GM21381 (cell line): ENCODE results near the gene PHLPP1.
"Not testable (repeated sequence)": the region's sequence is repeated elsewhere in the genome, so short reads cannot be mapped to it uniquely, and the experiment has no call there.

Source experiments
- ATAC-seq: cut with Tn5 transposase; IDR thresholded peaks from one replicate; pipeline ENCODE4 v1.9.1; 2021; ENCODE audit warnings: mild to moderate bottlenecking, moderate library complexity; ENCODE audit not compliant: unreplicated experiment

The PHLPP1 gene

DNA sequence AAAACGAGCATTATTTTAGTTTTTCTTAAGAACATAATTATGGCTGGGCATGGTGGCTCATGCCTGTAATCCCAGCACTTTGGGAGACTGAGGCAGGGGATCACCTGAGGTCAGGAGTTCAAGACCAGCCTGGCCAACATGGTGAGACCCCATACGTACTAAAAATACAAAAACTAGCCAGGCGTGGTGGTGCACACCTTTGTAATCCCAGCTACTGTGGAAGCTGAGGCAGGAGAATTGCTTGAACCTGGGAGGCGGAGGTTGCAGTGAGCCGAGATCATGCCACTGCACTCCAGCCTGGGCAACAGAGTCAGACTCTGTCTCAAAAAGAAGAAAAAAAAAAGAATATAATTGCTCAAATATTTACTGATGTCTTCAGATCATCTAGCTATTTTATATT is 25.3 kb downstream of the PHLPP1 start:
- ATAC-seq = not testable (repeated sequence)

DNA sequence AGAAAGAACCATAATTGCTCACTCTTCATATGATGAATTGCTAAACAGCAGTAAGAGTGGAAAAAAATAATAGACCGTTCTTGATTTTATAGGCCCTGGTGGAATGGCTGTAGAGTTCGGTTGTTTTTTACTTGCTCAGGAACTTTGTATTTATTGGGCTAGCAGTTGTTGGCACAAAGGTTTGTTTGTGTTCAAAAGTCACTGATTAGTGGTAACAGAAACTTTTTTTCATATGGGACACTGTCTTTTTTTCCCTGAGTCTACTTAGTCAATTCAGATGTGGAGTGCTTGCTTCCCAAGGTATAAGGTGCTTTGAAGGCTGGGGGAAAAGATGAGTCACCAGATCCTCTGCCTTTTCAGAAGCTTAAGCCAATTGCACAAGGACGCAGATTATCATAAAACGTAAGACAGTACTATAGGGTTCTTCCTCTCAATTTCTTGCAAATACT is 25.8 kb downstream of the PHLPP1 start:
- ATAC-seq = no peak

DNA sequence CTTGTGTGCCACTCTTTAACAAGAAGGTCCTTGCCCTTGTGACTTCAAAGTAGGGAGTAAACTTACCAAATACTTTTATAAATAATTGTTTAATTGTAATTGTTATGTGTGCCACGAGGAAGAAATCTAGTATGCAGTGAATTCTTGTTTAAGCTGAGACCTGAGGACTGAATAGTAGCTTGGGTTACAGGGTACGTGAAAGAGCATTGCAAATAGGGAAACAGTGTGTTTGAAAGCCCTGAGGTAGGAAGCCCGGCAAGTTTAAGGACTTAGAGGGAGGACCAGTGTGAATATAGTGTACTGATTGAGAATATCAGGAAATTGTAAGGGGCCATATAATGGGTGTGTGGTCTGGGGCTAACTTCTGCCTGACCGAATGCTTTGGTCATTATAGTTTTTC is 26.2 kb downstream of the PHLPP1 start:
- ATAC-seq = no peak

DNA sequence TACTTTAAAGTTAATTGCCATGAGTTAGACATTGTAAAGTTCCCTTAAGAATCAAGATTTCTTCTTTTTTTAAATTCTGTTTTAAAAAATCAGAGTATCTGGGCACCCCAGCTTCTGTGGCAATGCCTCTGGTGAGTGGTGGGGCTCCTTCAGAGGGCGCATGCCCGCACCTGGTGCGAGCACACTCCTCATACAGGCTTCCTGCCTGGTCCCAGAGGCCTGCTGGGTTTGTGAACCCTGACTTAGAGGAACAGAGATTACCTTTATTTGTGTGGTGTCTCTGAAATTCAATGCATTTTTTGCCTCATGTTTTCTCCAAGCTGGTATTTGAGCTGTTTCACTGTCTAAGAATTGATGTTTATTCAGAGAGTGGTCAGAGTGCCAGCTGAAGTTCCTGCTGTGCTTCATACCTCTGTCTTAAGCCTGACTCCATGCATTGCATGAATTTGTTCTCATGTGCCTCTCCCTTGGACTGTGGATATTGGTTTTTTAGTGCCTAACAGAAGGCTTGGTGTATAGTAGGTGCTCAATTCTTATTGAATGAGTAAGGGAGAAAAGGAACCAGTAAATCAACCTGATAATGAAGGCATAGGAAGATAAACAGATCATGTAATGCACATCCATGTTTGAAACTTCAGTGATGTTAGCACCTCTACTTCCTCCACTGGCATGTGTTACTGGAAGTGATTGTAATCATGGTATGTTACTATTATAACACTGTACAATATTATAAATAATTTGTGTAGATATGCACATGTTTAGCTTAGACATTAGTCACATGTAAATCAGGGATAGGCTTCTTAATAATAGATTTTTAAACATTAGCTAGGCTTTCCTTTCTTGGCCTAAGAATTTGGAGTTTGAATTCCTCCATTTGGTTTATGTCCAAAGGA is 29.0 kb downstream of the PHLPP1 start:
- ATAC-seq = no peak

DNA sequence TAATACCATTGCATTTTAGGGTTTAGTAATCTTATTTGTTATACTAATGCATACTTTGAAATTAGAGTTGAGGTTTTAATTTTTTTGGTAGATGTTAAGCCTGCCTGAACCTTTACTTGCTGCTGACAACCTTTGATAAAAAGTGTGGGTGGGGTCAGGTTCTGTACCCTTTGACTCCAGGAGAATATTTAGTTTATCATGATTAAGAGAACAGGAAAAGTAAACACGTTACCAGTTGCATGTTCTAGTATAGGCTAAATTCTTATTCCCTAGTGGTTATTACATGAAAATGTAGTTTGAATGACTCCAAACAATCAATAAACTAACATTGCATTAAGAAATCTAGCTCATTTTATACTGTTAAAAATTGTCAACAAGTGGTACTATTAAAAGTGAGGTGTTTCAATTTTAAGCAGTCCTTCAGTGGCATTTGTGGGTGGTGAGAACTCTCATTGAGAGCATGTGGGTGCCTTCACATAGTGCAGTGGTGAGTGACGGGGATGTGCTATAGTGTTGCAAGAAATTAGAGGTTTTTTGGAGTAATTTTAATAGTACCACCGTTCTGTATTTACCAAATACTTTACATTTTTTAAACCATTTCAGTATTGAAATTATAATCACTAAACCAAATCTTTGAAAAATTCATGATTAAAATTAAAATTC is 29.9 kb downstream of the PHLPP1 start:
- ATAC-seq = no peak

DNA sequence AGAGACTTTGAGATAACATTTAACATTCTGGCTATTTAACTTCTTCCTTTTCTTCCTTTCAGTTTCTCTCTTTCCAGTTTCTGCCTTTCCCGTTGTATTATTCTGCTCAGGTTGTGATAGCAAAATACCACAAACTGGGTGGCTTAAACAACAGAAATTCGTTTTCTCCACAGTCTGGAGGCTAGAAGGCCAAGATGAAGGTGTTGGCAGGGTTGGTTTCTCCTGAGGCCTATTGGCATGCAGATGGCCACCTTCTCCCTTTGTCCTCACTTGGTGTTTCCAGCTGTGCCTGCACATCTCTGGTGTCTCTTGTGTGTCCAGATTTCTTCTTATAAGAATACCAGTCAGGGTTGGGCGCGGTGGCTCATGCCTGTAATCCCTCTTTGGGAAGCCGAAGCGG is 34.0 kb downstream of the PHLPP1 start:
- no peak for ATAC-seq

DNA sequence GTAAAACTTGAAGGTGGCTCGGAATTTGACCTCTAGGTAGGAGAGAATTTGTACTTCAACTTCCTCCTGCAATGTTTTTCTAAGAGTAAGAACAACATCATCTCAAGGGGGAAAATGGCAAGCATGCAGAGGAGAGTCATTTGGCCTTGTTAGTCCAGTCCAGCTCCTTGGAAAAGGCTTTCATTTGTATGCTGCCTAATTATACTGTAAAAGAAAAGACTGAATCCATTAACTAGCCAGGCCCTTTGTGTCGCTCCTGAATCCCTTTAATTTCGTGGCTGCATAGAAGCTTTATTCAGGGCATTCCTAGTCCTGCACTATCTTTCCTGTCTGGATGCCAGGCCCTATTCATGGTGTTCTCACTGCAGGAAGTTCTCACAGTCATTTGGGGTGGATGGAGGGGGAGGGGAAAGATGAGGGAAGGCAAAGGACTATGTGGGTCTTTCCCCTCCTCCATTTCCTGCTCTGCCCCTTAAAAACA is 36.0 kb downstream of the PHLPP1 start:
- ATAC-seq = no peak

DNA sequence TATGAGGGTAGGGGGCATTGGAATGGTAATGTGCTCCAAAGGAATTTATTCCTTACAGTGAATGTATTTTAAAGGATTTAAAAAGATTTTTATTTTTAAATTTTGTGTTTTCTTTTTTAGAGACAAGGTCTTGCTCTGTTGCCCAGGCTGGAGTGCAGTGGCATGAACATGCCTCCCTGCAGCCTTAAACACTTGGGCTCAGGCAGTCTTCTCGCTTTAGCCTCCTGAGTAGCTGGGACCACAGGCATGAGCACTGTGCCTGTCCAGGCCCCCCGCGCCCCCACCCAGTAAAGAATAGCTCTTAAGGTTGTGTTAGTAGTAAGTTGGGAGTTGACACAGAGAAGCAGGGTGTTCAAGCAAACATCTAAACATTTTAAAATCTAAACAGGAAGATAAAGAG is 36.6 kb downstream of the PHLPP1 start:
- no peak for ATAC-seq

DNA sequence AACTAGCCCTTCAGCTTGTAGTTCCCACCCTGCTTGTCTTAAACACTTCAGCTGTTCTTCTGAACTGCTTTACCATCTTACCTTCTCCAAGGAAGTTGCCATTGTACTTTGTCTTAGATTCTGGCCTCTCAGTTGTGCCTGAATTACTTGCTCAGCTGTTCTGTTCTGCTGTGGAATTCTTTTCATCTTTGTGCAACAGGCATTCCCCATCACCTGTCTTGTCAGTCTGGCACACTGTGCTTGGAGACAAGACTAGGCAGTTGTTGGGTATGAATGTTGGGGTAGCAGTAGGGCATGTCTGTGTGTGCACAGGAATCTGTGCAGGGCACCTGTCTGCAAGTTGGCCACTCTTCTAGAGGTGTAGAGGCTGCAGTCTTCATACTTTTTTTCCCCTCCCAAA is 38.7 kb downstream of the PHLPP1 start:
- ATAC-seq = no peak

DNA sequence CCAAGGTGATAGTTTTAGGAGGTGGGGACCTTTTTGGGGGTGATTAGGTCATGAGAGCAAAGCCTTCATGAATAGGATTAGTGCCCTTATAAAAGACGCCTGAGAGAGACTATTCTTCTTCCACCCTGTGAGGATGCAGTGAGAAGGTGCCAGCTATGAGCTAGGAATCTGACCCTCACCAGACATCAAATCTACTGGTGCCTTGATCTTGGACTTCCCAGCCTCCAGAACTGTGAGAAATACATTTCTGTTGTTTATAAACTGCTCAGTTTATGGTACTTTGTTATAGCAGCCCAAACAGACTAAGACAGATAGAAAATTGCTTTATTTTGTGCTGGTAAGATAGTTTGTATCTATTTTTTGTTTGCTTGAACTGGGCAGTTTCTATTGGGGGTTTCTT is 40.1 kb downstream of the PHLPP1 start:
- ATAC-seq = no peak

DNA sequence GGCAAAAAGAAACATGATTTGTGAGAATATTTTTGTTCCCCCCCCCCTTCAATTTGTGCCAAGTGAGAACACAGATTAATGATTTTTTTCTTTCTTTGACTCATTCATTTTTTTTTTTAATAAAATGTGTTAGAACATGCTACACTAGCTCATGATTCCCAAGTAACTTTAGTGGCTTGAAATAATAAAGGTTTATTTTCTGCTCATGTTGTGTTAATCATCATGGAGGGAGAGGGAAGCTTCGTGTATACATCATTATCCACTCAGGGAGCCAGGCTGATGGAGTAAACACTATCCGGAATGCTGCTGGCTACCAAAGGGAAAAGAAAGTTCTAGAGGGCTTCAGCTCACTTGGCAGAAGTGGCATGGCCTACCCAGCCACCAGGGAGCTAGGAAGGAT is 40.6 kb downstream of the PHLPP1 start:
- no peak for ATAC-seq

DNA sequence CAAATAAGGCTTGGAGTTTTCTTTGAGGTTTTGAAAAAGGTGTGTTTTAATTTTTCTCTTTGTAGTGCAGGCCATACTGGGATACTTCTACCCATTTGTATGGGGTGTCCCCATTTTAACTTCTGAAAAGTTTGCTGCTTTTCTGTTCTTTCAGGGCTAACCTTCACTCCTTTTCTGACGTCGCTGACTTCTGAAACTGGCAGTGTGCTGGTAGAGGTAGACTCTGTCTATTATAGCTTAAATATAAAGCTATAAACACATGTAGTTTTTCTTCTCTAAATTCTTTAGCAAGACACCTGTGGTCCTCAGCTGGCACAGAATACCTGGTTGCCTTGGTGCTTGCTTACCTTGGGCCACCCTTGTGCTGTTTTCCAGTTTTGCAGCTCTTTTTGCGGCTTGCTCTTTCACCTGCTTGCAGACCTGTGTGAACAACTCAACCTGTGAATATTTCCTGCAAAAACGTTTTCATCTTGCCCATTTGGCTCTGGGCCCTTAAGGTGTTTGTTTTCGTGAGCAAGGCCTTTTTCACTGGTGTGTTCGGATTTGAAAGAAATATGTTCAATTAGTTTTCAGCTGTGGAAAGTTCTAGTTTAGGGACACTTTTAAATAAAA is 42.2 kb downstream of the PHLPP1 start:
- no peak for ATAC-seq

DNA sequence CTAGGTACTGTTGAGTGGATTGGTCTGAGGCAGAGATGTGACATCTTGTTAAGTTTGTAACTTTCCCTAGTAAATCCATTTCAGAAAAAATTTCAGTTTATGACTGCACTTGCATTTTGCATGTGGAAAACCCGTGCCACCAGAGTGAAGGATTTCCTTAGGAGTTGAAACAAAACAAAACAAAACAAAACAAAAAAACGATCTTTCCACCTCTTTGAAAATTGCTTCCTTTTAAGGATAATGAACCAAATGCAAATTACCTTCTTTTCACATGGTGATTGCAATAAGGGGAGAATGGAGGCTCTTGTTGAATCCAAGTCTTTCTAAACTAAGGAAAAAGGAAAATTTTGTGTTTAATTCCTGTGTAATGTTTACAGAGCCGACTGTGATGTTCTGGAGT is 43.2 kb downstream of the PHLPP1 start:
- ATAC-seq = no peak

DNA sequence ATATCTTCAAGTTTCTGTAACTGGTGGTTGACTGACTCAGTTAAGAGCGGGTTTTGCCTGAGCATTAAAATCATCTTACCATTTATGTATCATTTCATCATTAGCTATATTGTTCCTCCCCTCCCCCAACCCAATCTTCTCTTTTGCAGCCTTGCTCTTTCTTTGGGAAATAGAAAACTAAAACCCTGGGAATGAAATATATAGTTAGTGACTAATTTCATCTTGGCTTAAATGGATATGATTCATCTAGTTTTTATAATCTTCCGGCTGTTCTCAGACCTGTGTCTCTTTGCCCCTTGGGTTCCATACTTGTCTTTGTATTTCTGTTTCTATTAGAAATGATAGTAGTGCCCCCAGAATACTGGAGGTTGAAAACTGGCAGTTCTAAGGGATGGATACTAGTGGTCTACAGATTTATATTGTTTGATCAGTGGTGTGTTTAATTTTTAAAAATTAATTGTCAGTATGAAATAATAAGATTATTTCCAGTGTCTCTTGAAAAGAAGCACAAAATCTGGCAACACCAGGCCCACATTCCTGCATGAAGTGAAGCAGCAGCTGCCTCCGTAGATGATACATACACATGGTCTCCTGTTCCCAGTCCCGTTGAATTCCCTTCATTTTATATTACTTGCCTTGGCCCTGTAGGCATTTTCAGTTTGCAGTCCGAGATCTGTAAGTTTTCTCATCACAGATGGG is 44.5 kb downstream of the PHLPP1 start:
- ATAC-seq = no peak

DNA sequence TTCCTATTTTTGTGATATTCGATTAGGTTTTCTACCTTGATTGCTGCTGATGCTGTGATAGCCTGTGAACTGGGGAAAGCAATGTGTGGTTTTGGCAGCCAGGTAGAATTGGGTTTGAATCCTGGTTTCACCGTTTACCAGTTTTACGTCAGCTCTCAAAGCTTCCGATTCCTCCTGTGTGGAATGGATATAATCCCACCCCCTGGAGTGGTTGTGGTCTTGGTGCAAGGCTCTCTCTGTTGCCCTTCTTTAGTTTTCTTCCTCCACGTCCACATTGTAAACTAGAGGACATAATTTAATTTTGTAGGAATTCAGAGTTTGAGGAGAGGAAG is 45.0 kb downstream of the PHLPP1 start:
- no peak for ATAC-seq

DNA sequence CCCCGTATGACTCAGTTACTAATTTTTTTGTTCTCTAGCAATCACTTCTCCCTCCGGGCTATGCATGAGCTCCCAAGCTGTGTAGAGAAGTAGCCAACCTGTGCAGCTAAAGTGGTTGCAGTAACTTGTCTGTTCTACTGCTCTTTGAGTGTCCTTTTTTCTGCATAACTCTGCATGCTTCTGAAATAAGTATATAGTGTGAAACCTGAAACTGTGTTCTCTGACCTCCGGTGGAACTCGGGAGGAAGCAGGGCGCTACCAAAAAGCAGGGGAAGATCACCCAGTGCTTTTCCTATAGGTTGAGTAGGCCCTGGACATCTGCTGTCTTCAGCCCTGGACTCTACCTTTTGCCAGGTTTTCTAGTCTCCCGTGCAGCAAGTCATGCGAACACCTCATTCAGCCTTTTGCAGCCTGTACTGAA is 47.8 kb downstream of the PHLPP1 start:
- no peak for ATAC-seq

DNA sequence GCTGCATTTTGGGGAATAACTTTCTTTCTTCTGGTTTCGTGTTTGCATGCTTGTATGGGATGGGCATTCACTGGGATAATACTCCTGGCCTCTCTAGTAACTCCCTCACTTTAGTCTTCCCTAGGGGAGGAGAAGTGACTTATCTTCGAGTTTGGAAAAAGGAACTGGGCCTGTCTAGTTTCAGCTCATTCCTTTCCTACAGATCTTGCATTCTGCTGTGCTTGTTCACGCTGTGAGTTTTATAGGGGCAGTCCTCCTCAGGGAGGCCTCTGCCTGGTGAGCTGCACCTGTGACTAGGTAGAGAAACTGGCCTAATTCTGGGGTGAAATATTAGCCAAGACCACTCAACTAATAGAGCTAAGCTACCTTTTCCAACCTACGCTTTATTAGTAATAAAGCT is 50.9 kb downstream of the PHLPP1 start:
- ATAC-seq = no peak

DNA sequence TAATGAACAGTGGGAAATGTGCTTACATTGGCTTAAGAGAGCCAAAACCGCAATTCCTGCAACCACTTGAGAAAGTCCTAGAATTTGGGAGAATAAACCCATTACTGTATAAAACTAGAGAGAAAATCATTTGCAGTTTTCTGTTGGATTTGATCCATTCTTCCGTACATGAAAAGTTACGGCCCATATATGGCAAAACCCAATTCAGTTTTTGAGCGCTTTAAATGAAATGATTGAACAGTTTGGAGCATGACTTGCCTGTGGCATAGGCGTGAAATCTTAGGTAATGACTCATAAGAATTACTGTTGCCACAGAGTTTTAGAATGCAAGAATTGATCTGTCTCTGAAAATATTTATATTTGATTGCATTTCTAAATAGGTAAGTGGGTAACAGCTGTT is 52.0 kb downstream of the PHLPP1 start:
- no peak for ATAC-seq

DNA sequence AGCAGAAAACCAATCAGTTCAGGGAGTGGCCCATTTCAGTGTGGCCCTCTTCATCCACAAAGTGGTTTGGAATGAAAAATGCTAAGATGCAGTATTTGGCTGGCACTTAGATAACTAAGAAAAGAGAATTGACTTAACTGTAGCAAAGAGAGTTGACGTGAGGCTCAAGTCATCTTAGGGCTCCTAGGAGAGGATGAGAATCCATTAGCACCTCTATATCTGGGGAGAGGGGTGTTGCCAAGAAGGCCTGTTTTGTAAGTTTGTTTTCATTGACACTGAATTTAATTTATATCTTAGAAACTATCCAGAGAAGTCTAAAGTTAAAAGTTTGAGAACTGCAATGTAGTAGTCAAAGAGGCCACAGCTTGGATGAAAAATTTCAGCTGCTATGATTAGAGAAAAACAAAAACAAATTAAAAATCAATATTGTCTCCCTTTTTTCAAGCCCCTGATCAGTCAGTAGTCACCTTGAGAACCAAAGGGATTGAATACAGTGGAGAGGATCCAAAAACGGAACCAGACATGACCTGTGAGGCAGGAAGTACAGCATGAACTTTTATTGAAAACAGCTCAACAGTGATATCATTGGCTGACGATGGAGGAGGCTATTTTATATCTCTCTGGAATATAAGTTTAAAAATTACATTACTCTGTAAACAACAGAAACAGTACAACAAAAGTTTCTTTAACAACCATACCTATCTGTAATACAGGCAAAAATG is 52.7 kb downstream of the PHLPP1 start:
- no peak for ATAC-seq

DNA sequence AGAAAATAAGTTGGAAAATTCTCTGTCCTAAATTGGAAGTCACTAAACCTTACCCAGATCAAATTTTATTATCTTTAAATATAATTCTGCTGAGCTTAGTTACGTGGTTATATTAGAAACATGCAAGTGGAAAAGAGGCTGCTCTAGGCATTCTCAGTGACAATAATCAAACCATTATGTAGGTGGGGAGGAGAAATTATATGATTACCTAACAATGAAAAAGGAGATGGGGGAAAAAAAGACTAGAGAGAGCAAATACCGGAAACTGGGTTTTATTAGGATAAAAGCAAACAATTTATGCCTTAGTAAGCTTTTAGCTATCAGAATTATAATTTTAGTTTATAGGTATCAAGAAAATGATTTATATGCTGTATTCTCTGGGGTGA is 53.2 kb downstream of the PHLPP1 start:
- ATAC-seq = no peak

DNA sequence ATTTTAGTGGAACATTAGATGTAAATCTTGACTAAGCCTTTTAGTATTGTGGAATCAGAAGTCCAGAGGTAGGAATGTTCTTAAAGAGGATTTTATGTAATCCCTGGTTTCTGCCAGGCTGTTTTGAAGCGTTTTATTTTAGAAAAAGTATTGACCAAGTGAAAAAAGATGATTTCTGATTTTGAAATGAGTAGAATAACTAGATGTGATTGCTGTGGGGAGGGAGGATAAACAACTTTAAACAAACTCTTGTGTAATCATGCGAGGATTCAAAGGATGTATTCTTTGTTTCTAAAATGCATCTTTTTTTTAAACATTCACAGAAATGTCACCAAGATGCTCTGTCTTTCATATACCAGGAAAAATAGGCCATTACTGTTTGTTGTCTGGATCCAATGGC is 53.9 kb downstream of the PHLPP1 start:
- no peak for ATAC-seq
